ENCODE data around the gene BUB1B.
"Not testable (repeated sequence)": the region's sequence is repeated elsewhere in the genome, so short reads cannot be mapped to it uniquely, and the experiment has no call there.

BUB1B gene

GRCh38 chr15:40162552-40162951 is 1.7 kb downstream of the BUB1B start:
- TF ChIP-seq EZH2phosphoT487 (IDR thresholded peaks at IDR 0.05; ENCODE audit: low read depth) (no peak), CTCF (IDR thresholded peaks at IDR 0.05; ENCODE audit: low read depth, low read length) (no peak)
- Histone ChIP-seq H3K9ac (ENCODE audit: low read length) (peak overlapping the region; percentile 87), H3K36me3 (replicated peaks; ENCODE audit: low read depth, low read length) (peaks cover 49% of the 10 kb centered on the region), H3K9me3 (ENCODE audit: insufficient read depth, low read length) (no peaks in the 10 kb centered on the region), H2AFZ (ENCODE audit: low read depth, low read length) (no peak overlapping the region), H4K20me1 (ENCODE audit: insufficient read depth, low read length) (peaks cover 23% of the 10 kb centered on the region), H3K4me1 (ENCODE audit: low read length) (peaks cover 36% of the 10 kb centered on the region), H3K4me3 (ENCODE audit: low read length) (peak overlapping the region; percentile 86), H3K27me3 (ENCODE audit: low read depth, low read length) (no peaks in the 10 kb centered on the region), H3K27ac (ENCODE audit: low read length) (peak overlapping the region; percentile 70), H3K4me2 (ENCODE audit: low read length) (peak overlapping the region; percentile 83), H3K79me2 (ENCODE audit: low read length) (peaks cover 68% of the 10 kb centered on the region)

- peaks cover 23% of the 10 kb centered on the region for H4K20me1 ChIP-seq (ENCODE audit: insufficient read depth, low read length)
- peak overlapping the region; percentile 83 for H3K4me2 ChIP-seq (ENCODE audit: low read length)
- no peaks in the 10 kb centered on the region for H3K27me3 ChIP-seq (ENCODE audit: low read depth, low read length)
- H3K36me3 ChIP-seq (replicated peaks; ENCODE audit: low read depth, low read length) = peaks cover 57% of the 10 kb centered on the region
- H3K79me2 ChIP-seq (ENCODE audit: low read length) = peaks cover 81% of the 10 kb centered on the region
- 0 out of 2 replicates have a peak overlapping the region, but pooled peaks have one; percentile 9 for H3K27ac ChIP-seq (ENCODE audit: low read length)
- peak overlapping the region; percentile 86 for H3K4me3 ChIP-seq (ENCODE audit: low read length)
- H3K9me3 ChIP-seq (ENCODE audit: insufficient read depth, low read length) = no peaks in the 10 kb centered on the region
- TF ChIP-seq CTCF (IDR thresholded peaks at IDR 0.05; ENCODE audit: low read depth, low read length) (no peak), EZH2phosphoT487 (IDR thresholded peaks at IDR 0.05; ENCODE audit: low read depth) (no peak)
- H3K9ac ChIP-seq (ENCODE audit: low read length) = no peak overlapping the region
- H2AFZ ChIP-seq (ENCODE audit: low read depth, low read length) = no peak overlapping the region
- peaks cover 38% of the 10 kb centered on the region for H3K4me1 ChIP-seq (ENCODE audit: low read length)
These were observed 3.0 kb downstream of the BUB1B start for GRCh38 chr15:40163657-40164416.

GRCh38 chr15:40167374-40167773 is 6.5 kb downstream of the BUB1B start:
- H3K9ac ChIP-seq (ENCODE audit: low read length); H3K9me3 ChIP-seq (ENCODE audit: insufficient read depth, low read length); H3K27ac ChIP-seq (ENCODE audit: low read length); H2AFZ ChIP-seq (ENCODE audit: low read depth, low read length); H3K4me2 ChIP-seq (ENCODE audit: low read length); H3K27me3 ChIP-seq (ENCODE audit: low read depth, low read length); H3K4me3 ChIP-seq (ENCODE audit: low read length): not testable (repeated sequence)
- Histone ChIP-seq H3K79me2 (ENCODE audit: low read length) (peaks cover 81% of the 10 kb centered on the region), H3K4me1 (ENCODE audit: low read length) (peaks cover 30% of the 10 kb centered on the region), H3K36me3 (replicated peaks; ENCODE audit: low read depth, low read length) (peaks cover 74% of the 10 kb centered on the region), H4K20me1 (ENCODE audit: insufficient read depth, low read length) (peaks cover 20% of the 10 kb centered on the region)

GRCh38 chr15:40175160-40175559 is 14.3 kb downstream of the BUB1B start:
- peaks cover 57% of the 10 kb centered on the region for H3K36me3 ChIP-seq (replicated peaks; ENCODE audit: low read depth, low read length)
- no peak for TF ChIP-seq EZH2phosphoT487 (IDR thresholded peaks at IDR 0.05; ENCODE audit: low read depth)
- TF ChIP-seq CTCF (IDR thresholded peaks at IDR 0.05; ENCODE audit: low read depth, low read length) = no peak

More at GRCh38 chr15:40175160-40175559, 14.3 kb downstream of the BUB1B start:
- peaks cover 69% of the 10 kb centered on the region for H3K79me2 ChIP-seq (ENCODE audit: low read length)
- H3K4me1 ChIP-seq (ENCODE audit: low read length) = no peaks in the 10 kb centered on the region
- H2AFZ ChIP-seq (ENCODE audit: low read depth, low read length) = no peak overlapping the region
- no peak overlapping the region for H3K4me2 ChIP-seq (ENCODE audit: low read length)
- H3K9me3 ChIP-seq (ENCODE audit: insufficient read depth, low read length) = no peaks in the 10 kb centered on the region
- H3K27ac ChIP-seq (ENCODE audit: low read length) = no peak overlapping the region
- H3K9ac ChIP-seq (ENCODE audit: low read length) = no peak overlapping the region
- H3K4me3 ChIP-seq (ENCODE audit: low read length) = no peak overlapping the region
- no peaks in the 10 kb centered on the region for H3K27me3 ChIP-seq (ENCODE audit: low read depth, low read length)
- 0 out of 2 replicates have a peak, but pooled peaks cover 5% of the 10 kb centered on the region for H4K20me1 ChIP-seq (ENCODE audit: insufficient read depth, low read length)
